Posterior vena cava (tissue), 2 donors: ENCODE measurements around the gene RTEL1. TPM values are rescaled to one million over a fixed set of nuclear protein-coding genes. Genes with fewer than 3 reads are reported as not detected.

ENCODE experiments used
- DNase-seq: peaks from one replicate; pipeline ENCODE4 v3.0.0-alpha.2; 2020; ENCODE audit warnings: low spot score
- intact Hi-C, 2 donors: fragments of 100-400 bp; cut with DNase I; formaldehyde crosslinking; loops; one replicate each; pipeline versions ENCODE4 v1.14.1 to v1.14.2; 2022 to 2023
- total RNA-seq, 2 donors: library from RNA; stranded (reverse); fragmentation: NEBNext Ultra II Directional; extraction: Animal tissue kit (Norgen Biotek cat#: 25700); gene quantifications; one replicate each; pipeline ENCODE4 v1.2.1, GENCODE V29; 2021
- donor health status: DM: yes; HTN: yes; CAD: no.
- donor health status: DM: yes; HTN: yes; CAD: no.

The RTEL1 gene
- total RNA-seq, 2 donors from 2014 or later: 28.3 to 28.7 TPM

GRCh38 chr20:63732118-63733095 lies 74.3 kb downstream of the RTEL1 start:
- intact Hi-C loops: no loop called here
- no peak for DNase-seq

GRCh38 chr20:63733117-63733516 lies 75.0 kb downstream of the RTEL1 start:
- intact Hi-C loops: no loop called here
- DNase-seq: no peak

GRCh38 chr20:63733579-63734081 lies 75.5 kb downstream of the RTEL1 start:
- DNase-seq: no peak
- intact Hi-C loops: no loop called here

GRCh38 chr20:63734111-63734945 lies 76.2 kb downstream of the RTEL1 start:
- intact Hi-C loops: no loop called here
- no peak for DNase-seq

GRCh38 chr20:63734946-63735858 lies 77.1 kb downstream of the RTEL1 start:
- no peak for DNase-seq
- intact Hi-C loops: no loop called here

- DNase-seq: no peak
- intact Hi-C loops: no loop called here
Observed at GRCh38 chr20:63735859-63736718, 78.0 kb downstream of the RTEL1 start, which contains the start of gene LIME1. TSS of gene LIME1 (plus strand) at chr20:63736664. CDS start at chr20:63737550, 886 bp downstream.

- no peak for DNase-seq
- intact Hi-C loops: no loop called here
Observed at GRCh38 chr20:63736893-63737694, 79.0 kb downstream of the RTEL1 start.

- intact Hi-C loops: no loop called here
- no peak for DNase-seq
Observed at GRCh38 chr20:63737695-63737944, 79.5 kb downstream of the RTEL1 start.

GRCh38 chr20:63737945-63738686 lies 80.0 kb downstream of the RTEL1 start:
- DNase-seq: no peak
- intact Hi-C loops: no loop called here

GRCh38 chr20:63738687-63739129 lies 80.6 kb downstream of the RTEL1 start:
- intact Hi-C loops: no loop called here
- DNase-seq: no peak

- DNase-seq: peak; percentile 93
- intact Hi-C loops: no loop called here
Observed at GRCh38 chr20:63739130-63740069, 81.3 kb downstream of the RTEL1 start, which contains the start of gene SLC2A4RG. TSS of gene SLC2A4RG (plus strand) at chr20:63739776. CDS start at chr20:63739913, 137 bp downstream.

- intact Hi-C loops: no loop called here
- no peak for DNase-seq
Observed at GRCh38 chr20:63740070-63740626, 82.0 kb downstream of the RTEL1 start.

GRCh38 chr20:63740627-63741353 lies 82.7 kb downstream of the RTEL1 start:
- intact Hi-C loops: no loop called here
- peak; percentile 98 for DNase-seq

- DNase-seq: no peak
- intact Hi-C loops: no loop called here
Observed at GRCh38 chr20:63741354-63741675, 83.2 kb downstream of the RTEL1 start.
